HG03354 (cell line): ENCODE measurements around the gene SORCS1.

Source experiments
- ATAC-seq: cut with Tn5 transposase; IDR thresholded peaks from one replicate; pipeline ENCODE4 v1.9.1; 2021; ENCODE audit warnings: mild to moderate bottlenecking; ENCODE audit not compliant: unreplicated experiment, poor library complexity, severe bottlenecking

SORCS1 gene

DNA sequence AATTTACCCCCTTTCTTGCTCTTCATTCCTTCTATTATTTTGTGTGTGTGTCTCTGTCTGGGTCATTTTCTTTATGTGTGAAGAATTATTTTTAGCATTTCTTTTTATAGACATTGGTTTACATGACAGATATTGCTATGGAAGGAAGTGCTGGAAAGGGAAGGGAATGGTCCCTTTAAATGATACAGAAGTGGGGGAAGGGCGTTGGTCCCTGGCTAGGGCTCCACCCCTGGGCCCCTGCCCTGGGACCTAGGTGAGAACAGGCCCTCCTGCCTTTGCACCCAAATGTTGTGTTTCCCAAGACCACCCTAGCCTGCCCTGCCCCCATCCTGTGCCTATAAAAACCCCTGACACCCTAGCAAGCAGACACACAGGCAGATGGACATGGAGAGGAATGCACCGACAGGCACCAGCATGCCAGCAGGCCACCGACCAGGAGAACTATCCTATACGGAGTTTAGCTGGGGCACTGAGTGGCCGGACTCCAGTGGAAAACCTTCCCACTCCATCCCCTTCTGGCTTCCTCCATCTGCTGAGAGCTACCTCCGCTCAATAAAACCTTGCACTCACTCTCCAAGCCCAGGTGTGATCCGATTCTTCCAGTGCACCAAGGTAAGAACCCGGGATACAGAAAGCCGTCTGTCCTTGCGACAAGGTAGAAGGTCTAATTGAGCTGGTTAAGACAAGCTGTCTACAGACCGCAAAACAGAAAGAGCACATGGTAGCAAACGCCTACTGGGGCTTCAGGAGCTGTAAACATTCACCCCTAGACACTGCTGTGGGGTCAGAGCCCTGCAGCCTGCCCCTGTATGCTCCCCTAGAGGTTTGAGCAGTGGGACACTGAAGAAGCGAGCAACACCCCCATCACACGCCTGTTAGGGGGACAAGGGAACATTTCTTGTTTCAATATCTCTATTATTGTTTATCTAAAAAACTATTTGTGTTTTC is 515.7 kb downstream of the SORCS1 start:
- ATAC-seq = no peak

DNA sequence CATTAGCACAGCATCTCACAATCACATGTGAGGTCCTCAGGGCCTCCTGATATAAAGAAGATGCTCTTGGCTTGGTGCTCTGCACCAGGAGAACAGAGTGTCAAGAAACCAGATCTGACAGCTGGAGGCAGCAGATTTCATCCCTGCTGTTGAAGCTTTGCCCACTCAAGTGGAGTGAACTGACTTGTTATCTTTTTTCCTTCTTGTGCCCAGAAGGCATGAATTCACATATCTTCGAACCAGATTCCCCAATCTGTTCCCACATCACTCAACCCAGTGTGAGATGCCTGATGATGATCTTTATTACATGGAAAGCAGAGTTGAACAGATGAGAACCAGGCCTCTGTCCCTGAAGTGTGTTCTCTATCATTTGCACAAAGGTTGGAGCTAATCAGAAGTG is 521.0 kb downstream of the SORCS1 start:
- no peak for ATAC-seq

DNA sequence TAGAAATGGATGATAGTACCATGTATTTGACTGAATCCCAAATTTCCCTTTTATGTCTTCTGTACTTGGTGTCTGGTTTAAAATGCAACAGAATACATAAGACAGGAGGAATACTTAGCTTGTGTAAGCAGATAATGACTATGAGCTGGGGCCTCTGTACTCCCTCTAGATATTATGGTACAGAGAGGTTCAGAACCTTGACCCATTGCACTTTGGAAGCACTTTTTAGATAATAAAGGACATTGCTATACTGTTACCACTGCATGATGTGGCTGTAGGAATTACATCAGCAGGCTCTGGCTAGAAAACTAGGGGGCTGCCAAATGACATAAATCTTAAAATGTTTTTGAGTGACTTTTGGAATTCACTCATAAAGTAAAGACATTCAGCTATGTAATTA is 526.6 kb downstream of the SORCS1 start:
- ATAC-seq = no peak

DNA sequence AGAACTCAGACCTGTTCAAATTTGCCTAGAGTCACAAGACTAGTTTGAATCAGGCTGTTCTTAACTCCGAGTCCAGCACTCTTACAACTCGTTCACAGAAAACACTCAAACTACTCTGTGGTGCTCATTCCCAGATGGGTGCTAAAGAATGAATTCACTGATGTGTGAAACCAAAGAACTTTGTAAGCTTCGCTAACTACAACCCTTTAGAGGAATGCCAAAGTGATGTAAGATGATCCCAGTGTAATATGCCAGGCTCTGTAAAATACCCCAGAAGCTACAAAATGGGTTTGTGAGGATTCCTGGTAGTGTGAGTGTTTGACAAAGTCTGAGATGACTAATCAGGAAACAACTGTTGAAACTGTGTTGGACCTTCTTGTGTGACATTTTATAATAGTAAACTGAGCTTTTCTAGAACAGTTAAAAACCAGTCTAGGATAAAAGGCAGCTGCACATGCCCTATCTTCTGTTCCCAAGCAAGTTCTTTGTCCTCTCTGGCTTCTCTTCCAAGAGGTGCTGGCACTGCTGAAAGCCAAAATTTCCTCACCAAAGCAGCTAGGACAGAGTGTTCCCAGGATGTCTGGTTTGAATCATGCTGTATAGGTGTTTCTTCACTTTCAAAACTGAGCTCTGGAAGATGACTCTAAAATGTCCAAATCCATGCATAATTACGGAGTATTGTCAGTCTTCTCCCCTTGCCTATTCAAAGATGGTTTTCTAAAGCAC is 527.6 kb downstream of the SORCS1 start:
- ATAC-seq = no peak

DNA sequence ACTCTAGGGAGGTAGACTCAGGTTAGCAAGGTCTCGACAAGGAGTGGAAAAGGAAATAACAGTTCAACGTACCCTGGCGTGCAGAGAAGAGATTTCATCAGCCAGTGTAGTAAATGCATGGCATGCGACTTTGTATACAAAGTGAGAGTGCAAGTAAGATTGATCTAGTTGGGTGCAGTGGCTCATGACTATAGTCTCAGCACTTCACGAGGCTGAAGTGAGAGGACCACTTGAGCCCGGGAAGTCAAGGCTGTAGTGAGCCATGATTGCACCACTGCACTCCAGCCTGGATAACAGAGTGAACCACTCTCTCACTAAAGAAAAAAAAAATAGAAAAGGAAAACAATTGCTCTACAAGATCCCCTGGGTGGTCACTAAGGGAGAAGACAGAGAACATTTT is 528.6 kb downstream of the SORCS1 start:
- no peak for ATAC-seq

DNA sequence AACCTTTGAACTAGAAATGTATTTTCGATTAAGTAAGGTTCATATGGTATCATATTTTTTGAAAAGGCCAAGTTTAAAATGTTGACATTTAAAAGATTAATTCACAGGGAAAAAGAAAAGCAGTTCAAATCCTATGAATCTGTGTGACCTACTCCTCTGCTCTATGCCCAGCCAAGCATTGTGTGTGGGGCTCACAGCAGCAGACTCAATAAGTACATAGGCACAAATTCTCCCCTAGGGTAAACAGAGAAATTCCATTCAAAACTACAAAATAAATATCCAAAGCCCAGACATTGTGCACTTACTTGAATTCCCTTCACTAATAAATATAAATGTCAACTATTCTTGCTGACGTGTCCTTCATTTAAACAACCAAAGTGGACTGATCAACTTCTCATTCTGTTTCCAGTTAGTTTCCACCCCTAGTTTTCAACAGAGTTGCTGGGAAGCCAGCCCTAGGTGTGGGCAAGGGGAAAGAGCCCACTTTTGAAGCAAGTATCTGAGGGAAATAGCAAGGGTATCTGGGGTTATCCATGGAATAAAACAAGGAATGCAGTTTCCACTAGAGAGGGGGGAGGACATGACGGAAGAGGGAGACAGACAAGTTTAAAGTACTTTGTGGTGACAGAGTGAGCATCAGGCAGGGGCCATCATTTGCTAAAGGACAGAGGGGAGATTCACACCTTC is 533.3 kb downstream of the SORCS1 start:
- no peak for ATAC-seq

DNA sequence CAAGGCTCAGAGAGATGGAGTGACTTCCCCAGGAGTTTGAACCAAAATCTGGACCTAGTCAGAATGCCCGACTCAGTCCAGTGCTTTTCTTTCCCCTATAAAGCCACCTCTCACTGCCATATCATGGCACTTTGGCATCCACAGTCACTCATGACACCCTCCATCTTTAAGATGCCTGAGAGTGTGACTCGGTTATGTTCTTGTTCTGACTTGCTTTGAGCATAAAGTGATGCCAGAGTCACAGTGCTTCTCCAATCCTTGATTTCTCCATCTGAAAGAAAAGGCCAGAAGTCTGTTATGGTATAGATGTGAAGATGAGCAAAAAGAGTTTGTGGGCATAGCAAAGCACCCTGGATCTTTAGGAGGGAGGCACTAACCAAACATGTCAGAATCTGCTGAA is 538.1 kb downstream of the SORCS1 start:
- ATAC-seq = no peak

DNA sequence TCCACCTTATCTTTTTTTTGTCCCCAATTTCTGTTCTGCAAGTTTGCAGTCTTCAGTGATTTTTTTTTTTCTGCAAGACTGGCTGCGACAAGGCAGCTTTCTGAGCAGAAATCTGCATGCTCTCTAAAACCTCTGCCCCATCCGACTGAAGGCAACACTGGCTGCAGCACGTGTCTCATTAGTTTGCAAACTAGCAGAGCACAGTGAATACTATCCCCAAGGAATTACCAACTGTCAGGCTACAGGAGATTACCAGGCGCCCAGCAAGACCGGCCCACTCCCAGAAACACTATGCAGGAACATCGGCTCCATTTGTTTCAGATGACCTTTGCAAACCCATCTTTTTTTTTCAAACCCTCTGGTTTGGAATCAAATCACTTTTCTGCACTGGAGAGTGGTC is 538.8 kb downstream of the SORCS1 start:
- ATAC-seq = no peak

DNA sequence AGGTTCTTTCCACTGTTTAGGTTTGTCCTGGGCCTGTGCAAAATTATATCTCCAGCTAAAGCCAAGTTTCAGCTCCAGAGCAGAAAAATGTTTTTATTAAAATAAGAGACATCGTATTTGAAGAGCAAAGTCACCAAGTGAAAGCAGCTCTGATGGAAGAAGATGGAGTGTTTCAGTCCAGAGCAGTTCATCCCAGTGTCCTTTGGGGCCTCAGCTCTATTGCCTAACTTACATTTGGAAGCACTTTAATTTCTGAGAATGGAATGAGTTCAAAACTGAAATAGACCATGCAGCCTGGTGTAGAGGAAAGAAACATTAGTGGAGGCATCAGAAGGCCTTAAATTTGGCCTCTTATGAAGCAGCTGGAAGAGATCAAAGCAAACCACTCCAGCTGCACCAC is 545.2 kb downstream of the SORCS1 start:
- ATAC-seq = no peak

DNA sequence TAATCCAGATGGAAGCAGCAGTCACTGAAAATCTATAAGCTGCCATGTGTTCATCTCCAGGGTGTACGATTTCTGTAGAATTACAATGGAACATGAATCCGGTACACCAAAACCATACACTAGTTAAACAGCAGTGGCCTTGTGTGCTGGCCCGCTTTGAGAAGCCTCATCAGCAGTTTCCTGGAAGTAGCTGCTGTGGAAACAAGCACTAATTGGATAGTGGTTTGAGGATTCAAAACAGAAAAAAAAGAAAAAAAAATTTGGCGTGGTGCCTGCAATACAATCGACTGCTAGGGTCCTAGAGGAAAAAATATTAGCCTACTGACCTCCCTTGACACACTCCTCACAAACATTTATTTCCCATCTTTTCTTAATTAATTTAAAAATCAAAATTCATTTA is 545.9 kb downstream of the SORCS1 start:
- no peak for ATAC-seq

DNA sequence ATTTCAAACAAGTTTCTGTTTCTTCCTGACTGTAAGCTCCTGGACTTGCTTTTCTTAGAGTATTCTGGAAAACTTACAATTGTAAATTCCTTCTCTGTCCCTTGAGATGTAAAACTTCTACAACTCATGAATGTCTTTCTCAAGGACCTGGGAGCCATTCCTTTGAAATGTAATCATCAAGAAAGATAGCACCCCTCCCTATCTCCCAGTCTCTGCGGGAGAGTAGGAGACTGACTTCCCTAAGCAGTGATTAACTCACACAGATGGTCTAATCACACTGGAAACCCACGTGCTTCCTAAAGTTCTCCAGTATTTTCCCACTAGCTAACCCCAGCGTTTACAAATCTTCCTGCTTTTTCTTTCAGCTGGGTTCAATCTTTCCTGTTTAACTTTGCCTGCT is 549.4 kb downstream of the SORCS1 start:
- ATAC-seq = no peak

DNA sequence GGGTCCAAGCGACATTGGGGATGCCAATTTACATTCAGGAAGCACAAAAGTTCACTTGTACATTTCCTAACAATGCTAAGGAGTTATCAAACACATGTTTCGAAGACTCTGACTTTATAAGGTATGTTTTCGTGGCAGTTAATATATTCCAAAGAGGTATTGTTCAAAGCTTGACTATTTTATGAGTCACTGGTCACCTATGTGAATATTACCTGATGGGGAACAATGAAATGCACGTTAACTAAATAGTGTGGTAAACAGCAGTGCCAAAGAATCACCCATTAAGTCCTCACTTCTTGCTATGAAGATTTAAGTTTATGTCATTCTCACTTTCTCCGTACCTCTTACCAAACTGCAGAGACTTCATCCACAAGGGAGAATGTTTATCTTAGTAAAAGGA is 550.2 kb downstream of the SORCS1 start:
- ATAC-seq = no peak

DNA sequence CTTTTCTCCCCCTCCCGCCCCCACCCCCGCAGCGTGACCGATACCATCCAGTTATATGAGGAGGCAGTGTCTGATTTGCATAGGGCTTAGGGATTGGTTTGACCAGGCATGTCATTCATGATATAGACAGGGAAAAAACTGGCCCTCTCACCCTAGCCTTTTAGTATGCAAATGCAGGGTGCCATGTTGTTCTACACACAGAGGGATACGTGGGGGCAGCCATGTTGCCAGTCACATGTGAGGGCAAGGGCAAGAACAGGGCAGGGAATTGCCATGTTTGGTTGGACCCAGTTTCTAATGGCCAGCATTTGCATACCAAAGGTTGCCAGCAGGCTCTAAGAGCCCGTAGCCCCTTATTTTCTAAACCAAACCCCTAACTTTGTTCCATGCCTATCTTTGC is 552.1 kb downstream of the SORCS1 start:
- no peak for ATAC-seq

DNA sequence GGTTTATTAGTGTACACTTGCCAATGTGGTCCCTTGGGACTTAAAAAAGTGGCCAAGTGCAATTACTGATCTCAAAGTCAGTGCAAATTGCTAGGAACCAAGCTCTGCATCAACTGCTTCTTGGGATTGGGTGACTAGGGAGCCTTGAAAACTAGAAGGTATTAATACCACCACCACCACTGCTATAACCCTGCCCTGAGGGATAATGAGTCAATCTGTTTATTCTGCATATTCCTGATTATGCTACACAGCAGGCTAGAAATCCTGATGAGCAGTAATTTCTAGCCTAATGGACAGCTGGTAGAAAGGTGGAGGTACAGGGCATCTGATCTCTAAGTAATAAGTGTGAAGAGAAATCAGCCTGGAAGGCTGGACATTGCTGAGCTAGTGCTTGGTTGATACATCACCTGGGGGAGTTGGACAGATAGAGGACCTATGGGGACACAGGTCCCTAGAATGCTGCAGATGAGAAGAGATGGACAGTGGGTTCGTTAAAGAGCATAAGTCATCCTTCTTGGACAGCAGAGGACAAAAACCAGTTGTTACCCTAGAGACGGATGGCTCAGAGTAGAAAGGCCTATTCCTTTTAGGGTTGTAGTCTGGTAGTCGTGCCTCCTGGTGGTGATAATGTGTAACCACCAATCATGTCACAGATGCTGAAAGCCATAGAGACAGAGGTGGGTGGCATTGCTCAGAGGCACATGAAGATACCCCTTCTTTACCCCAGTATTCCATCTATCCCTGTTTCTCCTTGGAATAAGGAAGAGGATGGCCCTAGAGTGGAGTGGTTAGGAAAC is 554.8 kb downstream of the SORCS1 start:
- peak; percentile 57 for ATAC-seq

DNA sequence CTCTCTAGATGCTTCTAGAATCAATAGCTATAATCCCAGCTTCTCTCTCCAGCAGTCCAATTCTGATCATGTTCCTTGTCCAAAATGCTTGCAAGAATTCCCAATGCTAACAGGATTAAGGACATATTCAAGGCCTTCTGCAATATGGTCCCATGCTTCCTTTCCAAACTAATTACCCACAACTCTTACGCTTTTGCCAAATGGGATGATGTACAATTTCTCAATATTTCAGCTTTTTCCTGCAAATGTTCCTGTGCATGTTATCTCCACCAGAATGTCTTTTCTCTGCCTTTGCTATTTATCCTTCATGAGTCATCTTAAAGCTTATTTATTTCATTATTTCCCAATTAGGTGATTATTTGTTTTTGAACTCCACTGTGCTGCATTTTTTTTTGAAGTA is 556.4 kb downstream of the SORCS1 start:
- no peak for ATAC-seq

DNA sequence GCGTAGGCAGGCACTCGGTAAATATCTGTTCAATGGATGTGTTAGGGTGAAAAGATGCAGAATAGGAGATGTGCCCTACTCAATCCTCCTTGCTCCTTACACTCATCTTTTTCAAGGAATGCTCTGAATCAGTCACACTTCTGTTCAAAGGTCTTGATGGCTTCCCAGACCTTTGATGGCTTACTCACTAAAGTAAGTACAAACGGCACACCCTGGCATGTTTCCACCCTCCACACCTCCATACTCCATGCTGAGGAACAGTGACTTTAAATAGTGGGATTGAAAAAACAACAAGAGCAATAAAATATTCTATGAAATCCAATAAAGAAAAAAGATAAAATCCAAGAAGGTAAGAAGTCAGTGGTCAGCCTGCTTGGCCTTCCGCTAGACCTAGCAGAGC is 569.2 kb downstream of the SORCS1 start:
- ATAC-seq = no peak

DNA sequence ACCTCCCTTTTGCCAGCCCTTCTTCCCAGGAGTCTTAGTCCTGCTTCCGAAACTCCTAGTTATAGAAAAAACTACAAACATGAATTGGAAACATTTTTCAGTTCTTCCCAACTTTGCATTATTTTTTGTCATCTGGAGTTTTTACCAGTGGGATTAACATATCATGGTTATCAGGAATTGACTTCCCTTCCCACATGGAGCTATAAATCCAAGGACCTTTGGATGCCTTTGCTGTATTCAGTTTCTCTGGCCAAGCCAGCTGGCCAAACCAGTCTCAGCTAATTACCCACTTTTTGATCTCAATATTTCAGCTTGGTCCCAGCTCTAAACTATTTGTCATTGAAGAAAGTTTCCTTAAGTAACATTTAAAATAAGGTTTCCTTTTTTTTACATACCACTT is 570.6 kb downstream of the SORCS1 start:
- no peak for ATAC-seq

DNA sequence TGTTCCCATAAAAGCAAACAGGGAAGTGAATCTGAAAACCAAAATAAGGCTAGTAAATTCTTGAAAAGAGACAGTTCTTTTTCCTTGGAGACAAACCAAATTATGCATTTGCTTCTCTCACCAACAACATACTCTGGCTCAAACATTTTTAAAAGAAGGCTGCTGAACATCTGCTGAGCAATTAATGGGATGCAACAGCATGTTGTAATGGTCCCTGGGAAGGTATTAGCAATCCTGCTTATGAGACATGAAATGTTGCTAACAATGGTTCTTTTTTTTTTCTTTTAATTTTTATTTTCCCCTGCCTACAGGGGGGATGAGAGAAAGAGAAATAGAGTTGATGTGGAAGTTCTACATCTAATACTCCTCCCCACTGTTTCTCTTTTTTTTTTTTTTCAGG is 572.1 kb downstream of the SORCS1 start:
- ATAC-seq = no peak

DNA sequence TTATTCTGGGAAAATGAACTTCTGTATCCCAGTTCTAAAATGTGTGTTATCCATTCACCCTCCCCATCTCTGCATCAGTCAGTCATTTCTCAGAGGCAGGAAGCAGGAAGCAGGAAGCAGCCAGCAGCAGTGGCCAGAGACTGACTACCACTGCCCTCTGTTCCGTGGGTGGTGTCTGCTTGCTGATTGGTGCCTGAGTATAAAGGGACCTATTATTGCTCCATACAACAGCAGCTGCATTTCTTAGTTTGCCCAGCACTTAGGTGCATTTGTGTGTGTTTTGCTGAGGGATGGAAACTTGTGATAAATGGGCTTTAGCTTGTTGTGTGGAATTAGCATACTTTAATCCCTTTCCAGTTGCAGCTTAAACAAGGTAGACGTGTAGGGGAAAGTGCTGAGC is 582.2 kb downstream of the SORCS1 start:
- no peak for ATAC-seq

DNA sequence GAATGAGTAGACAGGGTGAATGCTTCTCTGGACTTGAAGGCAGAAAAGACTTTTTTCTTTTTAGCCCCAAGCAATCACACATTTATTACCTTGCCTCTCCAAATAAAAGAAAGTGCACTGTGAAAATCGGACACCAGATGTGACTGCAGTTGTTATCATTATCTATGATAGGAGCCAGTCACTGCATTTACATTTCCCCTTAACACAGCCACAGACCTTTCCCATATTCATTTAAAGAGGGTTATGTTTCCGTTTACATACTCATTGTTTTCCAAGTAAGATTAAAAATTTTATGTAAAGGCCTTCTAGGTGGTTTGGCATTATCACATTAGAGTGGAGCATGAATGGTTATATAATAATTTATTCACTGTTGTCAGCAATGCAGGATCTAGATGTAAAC is 586.8 kb downstream of the SORCS1 start:
- ATAC-seq = no peak
